ENCODE measurements around the gene MRPL39.

MRPL39 gene

DNA sequence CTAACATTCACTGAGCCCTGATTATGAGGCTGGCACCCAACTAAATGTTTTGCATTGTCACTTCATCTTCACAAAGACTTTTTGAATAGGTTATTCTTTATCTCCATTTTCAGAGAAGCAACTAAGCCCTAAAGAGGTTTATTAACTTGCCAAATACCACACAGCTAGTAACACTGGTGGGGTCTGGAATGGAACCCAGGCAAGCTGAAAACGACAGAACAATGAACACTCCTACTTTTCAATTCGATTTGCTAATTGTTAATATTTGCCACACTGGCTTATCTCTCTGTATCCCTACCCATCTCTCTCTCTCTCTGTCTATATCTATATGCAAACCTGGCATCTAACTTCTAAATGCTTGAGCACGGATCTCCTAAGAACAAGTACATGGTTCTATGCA is 40.6 kb downstream of the MRPL39 start:
- no peak for DNase-seq

DNA sequence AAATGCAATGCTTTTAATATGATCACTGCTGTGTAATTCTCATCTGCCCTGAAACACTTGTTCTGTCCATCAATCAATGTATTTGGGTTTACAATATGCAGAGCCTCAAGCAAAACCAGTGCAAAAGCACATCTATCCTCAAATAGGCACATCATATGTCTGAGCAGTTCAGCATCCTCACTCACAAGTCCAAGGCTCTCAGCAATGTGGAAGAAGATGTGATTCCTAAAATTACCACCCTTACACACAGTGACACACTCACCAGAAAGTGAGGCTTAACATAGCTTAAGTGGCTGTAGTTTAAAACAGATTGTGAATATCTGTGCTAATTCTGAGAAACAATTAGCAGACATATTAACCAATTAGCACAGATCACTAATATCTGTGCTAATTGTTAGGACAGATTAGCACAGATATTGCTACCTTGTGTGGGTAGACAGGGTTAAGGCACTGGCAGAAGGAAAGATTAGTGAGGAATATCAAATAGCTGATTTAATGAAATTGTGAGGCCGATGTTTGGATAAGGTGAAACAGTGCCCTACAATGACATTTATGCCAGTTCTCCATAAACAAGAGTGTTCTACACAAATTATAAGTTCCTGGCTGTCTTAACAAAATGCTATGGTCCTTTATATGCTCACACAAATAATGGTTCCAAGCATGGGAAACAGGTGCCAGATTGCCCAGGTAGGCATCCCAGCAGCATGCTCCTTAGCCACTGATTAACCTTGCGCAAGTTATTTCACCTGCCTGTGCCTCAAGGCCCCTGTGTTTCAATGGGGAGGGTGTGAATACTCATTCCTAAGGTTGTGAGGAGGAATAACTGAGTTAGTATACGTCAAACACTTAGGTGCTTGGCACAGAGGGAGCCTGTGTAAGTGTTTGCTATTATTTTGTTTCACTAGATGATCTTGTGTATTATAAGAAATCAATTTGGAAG is 41.7 kb downstream of the MRPL39 start:
- DNase-seq, result peak in 1 of 2 experiments; percentile 49

DNA sequence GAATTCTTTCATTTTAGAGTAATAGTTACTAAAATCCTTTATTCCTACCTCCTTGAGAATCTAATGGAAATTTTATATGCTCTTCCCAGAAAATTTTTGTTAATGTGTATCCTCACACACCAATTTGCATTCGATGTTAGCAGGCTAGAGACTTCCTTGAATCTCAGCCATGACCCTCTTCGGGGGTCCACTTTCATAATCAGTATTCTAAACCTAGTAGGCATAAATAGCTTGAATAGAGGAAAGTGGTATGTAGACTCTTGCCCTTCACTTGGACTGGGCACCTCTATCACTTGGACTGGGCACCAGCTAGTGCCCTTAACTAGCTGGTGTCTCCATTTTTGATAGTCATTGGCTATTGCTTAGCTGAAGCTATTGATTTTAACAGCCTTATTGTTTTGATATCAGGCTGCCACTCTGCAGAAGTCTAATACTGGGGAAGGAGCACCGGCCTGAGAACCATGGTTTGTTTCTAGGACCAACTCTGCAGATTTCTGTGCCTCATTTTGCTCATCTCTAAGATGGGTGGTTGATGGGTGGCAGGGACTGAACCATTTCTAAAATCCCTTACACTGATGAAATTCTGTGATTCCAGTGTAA is 42.8 kb downstream of the MRPL39 start:
- no peak for DNase-seq

DNA sequence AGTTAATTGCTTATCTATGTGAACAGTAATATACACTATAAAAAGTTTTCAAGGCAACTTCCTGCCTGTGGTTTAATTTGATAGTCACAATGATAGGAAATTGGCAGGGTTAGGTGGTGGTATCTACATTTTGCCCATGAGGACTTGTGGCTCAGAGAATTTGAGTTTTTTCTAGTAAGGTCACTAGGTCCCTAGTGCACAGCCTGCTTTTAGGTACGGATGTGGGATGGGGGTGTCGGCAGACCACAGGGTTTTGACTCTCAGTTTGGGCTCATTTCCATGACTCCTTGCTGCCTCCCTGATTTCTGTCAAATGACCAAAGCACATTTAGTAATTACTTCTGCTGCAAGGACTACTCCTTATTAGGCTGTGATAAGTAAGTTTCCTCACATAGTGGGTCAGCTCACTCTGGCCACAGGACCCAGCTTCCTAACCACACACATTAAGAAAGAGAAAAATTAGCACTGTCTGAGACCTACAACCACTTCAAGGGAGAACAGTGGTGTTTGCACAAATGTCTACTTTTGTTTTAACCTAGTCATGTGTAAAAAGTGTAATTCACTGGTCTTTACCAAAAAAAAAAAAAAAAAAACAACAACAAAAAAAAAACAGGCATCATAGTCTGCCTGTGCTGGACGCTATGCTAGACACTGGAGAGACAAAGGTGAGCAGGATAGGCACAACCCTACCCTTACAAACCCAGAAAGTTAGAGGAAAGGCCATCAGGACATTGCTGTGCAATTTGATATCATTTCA is 43.7 kb downstream of the MRPL39 start:
- DNase-seq, result peak; percentile 50 to 62

DNA sequence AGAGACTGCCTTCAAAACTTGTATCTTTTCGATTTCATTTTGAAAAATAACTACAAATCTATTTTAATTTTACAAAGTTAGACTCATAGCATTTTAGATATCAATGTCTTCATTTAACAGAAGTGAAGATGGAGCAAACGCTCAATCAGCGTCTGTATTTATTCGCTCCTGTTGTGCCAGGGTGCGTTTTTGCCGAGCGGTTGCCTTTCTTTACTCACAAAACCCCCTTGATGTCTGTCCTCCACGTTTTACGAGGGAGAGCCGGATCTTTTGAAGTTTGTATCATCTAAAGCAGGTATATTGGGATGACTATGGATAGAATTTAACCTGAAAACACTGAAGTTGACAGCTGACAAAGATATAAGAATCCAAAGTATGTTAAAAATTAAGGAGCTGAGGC is 44.6 kb downstream of the MRPL39 start:
- no peak for DNase-seq

DNA sequence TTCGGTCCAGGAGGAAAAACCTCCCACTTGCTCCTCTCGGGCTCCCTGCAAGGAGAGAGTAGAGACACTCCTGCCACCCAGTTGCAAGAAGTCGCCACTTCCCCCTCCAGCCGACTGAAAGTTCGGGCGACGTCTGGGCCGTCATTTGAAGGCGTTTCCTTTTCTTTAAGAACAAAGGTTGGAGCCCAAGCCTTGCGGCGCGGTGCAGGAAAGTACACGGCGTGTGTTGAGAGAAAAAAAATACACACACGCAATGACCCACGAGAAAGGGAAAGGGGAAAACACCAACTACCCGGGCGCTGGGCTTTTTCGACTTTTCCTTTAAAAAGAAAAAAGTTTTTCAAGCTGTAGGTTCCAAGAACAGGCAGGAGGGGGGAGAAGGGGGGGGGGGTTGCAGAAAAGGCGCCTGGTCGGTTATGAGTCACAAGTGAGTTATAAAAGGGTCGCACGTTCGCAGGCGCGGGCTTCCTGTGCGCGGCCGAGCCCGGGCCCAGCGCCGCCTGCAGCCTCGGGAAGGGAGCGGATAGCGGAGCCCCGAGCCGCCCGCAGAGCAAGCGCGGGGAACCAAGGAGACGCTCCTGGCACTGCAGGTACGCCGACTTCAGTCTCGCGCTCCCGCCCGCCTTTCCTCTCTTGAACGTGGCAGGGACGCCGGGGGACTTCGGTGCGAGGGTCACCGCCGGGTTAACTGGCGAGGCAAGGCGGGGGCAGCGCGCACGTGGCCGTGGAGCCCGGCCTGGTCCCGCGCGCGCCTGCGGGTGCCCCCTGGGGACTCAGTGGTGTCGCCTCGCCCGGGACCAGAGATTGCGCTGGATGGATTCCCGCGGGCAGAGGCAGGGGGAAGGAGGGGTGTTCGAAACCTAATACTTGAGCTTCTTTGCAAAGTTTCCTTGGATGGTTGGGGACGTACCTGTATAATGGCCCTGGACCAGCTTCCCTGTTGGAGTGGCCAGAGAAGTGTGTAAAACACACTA is 45.3 kb downstream of the MRPL39 start:
- peak; percentile 83 to 87 for DNase-seq

DNA sequence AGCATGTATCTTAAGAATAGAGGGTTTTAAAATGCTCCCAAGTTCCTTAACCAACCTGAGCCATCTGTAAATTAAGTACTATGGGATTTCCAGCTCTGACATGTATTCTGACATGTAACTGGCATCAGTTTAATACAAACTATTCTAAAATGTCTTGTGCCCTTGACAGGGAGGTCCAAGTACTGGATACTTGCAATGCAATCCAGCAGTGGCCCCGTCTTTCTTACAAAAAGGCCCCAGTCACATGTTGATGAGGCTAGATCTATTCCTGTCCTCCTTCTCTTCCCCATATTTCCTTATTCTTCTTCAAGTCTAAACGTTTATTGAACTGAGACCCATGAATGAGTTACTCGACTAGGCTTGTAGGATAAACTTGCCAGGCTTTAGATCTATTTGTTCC is 46.4 kb downstream of the MRPL39 start:
- no peak for DNase-seq

DNA sequence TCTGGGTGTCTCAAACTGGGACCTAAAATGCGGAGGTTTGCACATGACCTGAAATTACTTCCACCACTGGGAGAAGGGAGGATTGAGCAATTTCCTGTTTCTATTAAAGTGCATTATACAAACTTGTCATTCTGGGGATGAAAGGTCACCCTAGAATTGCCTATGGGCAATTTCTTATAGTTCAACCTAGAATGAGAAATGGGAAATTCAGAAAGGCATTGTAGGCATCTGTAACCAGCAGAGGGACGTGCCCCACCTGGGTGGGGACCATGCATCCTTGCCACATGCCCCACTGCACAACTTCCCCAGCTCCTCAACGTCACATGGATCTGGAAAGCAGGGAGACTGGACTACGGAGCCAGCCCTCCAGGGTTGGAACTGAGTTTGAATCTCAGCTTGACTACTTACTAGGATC is 47.0 kb downstream of the MRPL39 start:
- peak in 1 of 2 experiments; percentile 51 for DNase-seq

DNA sequence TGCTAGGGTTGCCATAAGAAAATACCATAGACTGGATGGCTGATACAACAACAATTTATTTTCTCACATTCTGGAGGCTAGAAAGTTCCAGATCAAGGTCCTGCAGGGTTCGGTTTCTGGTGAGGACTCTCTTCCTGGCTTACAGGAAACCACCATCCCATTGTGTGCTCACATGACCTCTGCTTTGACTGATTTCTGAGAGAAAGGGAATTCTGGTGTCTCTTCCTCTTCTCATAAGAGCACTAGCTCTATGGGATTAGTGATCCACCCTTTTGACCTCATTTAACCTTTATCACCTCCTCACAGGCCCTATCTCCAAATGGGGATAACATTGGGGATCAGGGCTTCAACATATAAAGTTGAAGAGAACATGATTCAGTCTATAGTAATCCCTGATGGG is 47.5 kb downstream of the MRPL39 start:
- DNase-seq, result no peak

DNA sequence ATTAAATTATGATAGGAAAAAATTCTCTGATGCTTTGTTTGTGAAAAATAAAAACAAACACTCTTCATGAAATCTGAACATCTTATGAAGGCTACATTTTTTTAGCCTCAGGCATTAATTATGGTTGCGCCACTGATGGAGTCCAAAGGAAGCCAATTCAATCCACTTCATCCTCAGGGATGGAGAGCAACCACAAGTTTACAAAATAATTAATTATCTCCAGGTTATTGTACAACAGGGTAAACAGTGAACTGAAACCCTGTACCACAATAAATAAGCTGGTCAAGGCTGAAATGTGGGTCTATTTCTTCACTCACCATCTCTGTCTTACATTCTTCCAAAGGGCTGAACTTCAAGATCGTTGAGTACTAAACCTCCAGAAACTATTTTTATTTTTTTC is 49.2 kb downstream of the MRPL39 start:
- DNase-seq, result no peak

DNA sequence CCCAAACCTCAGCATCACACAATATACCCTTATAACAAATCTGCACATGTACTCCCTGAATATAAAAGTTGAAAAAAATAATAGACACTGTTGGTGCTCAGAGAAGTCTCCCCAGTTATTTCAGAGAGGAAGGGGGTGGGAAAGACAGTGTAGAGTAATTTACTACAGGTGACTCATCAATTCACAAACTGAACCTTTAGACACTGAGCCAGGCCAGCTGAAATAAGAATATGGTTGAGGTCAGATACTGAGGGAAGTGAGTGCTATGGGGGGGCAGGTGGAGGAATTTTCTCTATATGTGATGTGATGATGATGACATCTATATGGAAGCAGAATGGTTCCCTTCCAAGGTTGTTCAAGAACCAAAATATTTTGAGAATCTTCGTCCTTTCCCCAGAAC is 50.1 kb downstream of the MRPL39 start:
- no peak for DNase-seq

DNA sequence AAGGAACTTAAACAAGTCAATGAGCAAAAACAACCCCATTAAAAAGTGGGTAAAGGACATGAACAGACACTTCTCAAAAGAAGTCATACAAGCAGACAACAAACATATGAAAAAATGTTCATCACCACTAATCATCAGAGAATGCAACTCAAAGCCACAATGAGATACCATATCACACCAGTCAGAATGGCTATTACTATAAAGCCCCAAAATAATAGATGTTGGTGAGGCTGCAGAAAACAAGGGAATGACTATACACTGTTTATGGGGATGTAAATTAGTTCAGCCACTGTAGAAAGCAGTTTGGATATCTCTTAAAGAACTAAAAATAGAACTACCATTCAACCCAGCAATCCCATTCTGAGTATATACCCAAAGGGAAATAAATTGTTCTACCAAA is 51.2 kb downstream of the MRPL39 start:
- DNase-seq, result no peak

DNA sequence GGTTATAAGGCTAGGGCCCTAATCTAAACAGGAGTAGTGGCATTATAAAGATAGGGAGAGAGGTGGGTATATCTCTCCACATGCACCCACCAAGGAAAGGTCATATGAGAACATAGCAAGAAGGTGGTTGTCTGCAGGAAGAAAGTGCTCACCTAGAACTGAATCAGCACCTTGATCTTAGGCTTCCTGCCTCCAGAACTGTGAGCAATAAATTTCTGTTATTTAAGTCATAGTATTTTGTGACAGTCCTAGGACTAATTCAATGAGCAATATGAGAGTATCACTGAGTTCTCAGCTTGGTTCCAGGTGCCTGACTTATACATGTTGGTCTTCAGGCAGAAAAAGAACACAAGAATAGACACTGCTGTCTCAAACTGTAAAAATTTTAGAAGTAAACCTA is 51.8 kb downstream of the MRPL39 start:
- DNase-seq, result no peak

DNA sequence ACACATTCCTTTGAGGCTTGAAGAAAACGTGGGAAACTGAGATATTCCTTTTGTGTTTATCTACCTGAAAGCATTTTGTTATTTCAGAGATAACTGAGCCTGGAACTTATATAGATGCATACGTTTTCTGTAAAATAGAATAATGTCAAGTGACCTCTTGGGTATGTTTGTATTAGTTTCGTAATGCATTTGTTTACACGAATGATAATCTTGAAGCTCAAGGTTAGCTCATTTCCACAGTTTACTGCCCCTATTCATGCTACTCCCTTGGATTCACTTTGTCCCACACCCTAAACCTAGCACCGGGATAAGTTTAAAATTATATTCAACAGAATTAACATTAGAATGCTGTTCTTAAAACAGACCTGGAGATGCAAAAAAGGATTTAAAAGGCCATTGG is 54.4 kb downstream of the MRPL39 start:
- no peak for DNase-seq

DNA sequence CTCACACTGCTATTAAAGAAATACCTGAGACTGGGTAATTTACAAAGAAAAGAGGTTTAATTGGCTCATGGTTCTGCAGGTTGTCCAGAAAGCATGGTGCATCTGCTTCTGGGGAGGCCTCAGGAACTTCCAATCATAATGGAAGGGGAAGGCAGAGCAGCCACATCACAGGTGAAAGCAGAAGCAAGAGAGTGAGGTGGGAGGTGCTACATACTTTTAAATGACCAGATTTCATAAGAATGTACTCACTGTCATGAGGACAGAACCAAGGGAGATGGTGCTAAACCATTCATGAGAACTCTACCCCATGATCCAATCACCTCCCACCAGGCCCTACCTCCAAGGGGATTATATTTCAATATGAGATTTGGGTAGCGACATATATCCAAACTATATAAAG is 55.7 kb downstream of the MRPL39 start:
- no peak for DNase-seq

DNA sequence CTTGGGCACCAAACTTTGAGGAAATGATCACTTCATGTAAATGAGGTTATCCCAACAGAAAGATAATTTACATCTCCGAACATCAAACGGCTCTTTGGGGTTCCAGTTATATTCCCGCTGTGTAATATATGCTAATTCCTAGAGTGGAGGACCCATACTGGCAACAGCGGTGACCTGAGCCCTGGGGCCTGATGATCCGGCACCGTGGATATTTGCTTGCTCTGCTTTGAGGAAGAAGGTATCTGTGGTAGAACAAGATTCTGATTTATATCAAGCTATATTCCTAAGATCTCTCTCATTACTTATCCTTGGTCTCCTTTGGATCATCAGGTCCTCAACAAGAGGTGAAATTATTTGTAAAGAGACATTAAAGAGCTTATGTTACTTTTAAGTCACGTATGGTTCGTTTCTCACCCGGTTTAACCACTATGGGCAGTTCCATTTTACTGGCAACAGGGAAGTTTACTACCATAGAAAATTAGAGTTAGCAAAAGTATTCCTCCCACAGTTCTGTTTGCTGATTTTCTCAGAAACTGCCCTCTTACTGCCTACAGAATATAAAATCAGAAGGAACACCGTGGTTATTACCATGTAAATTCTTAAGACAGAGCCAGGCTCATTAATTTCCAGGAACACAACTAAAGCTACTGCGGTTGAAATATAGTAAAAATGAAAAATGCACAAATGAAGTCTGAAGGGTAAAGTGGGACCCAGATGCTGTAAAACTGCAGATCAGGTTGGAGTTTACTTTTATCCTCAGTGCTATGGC is 56.7 kb downstream of the MRPL39 start:
- no peak for DNase-seq

DNA sequence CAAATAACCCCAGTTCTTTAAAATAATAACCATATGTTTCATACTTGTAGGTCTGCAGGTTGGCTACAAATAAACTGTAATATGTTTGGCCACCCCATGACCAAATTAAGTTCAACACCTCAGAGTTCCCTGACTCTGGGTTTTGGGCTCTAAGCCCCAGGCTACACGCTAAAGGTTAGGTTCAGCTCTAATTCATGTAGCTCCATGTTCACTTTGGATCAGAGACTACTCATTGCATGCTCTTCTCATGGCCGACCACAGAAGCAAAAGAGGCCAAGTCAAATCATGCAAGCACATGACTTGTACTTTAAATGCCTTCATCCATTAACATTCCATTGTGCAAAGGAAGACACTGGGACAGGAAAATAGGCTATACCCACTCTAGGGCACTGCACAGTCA is 66.2 kb downstream of the MRPL39 start:
- no peak for DNase-seq

DNA sequence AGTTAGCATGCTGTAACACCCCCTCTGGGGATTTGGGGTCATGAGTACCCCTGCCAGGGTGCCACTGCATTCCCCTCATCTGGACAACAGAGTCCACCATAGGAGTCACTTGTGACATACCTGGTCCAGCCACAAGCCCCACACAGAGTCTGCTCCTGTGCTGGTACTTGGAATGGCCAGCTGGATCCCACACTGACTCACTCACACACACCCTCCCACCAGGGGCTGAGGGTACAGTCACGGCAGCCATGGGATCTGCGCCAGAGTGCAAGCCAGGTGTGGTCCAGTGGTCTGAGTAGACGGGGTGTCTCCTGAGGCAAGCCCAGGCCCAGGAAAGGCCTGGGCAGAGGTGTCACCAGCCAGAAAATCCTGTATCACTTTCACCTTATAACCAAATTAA is 67.7 kb downstream of the MRPL39 start:
- no peak for DNase-seq

DNA sequence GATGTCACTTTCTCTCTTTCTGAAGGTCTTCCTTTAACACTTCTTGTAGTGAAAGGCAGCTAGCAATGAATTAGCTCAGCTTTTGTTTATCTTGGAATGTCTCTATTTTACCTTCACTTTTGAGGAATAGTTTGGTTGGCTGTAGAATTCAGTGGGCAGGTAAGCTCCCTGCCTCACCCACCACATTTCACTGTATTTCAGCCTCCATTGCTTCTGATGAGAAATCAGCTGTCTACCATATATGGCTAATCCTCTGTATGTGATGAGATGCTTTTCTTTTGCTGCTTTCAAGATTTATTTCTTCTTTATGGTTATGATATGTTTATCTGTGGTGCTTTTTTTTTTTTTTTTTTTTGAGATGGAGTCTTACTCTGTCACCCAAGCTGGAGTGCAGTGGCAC is 70.1 kb downstream of the MRPL39 start:
- DNase-seq, result no peak

DNA sequence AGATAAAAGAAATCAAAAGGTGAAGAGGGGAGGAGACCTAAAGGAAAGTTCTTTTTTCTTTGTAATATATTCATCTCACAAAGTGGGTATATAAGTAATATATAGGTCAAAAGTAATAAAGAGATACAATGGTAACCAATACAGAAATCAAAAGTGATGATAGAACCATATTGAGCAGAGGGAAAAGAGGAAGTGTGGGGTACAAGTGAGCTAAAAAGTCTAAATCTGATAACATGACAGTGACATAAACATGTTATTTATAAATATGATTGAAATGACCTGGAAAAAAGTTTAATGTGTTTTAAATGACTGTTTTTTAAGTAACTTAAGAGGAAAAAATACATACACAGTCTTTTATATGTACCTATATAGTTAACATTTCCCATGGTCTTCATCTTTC is 70.5 kb downstream of the MRPL39 start:
- DNase-seq, result no peak

DNA sequence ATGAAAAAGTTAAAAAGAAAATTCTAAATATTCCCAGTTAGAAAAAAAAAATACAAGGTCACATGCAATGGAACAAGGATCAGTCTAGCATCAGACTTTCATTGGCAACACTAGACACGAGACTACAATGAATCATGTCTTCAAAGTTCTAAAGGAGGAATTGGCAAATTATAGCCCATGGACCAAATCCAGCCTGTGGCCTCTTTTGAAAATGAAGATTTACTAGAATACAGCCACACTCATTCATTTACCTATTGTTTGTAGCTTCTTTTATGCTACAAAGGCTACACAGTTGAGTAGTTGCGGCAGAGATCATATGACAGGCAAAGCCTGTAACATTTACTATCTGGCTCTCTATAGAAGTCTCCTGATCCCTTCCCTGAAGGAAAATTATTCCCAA is 71.4 kb downstream of the MRPL39 start:
- DNase-seq, result no peak
